Neuronal stem cell (in vitro differentiated cells): ENCODE results near the gene ELOVL4.

Experiments used
- DNase-seq: peaks from one replicate; pipeline ENCODE4 v3.0.0-alpha.2; 2013; ENCODE audit warnings: low spot score
- H2AFZ ChIP-seq: one replicate; pipeline ENCODE4 v1.6.1; 2013; ENCODE audit warnings: mild to moderate bottlenecking, low read length, inconsistent platforms
- H2AK5ac ChIP-seq: 2 replicates; pipeline ENCODE4 v1.6.1; 2013; ENCODE audit warnings: low read depth, mild to moderate bottlenecking, inconsistent platforms, low read length, moderate library complexity, mixed read lengths
- H2BK120ac ChIP-seq: 2 replicates; pipeline ENCODE4 v1.6.1; 2013; ENCODE audit warnings: low read depth, mild to moderate bottlenecking, inconsistent platforms, low read length, moderate library complexity, mixed read lengths
- H2BK12ac ChIP-seq: one replicate; pipeline ENCODE4 v1.6.1; 2013; ENCODE audit warnings: low read length, inconsistent platforms
- H2BK15ac ChIP-seq: 2 replicates; pipeline ENCODE4 v1.6.1; 2013; ENCODE audit warnings: mild to moderate bottlenecking, low read length, inconsistent platforms, mixed read lengths
- H2BK5ac ChIP-seq: one replicate; pipeline ENCODE4 v1.6.1; 2013; ENCODE audit warnings: inconsistent platforms, mild to moderate bottlenecking, low read length, moderate library complexity
- H3K14ac ChIP-seq: one replicate; pipeline ENCODE4 v1.6.1; 2013; ENCODE audit warnings: low read length, inconsistent platforms
- H3K18ac ChIP-seq: 2 replicates; pipeline ENCODE4 v1.6.1; 2013; ENCODE audit warnings: low read length, inconsistent platforms
- H3K23ac ChIP-seq: 2 replicates; pipeline ENCODE4 v1.6.1; 2013; ENCODE audit warnings: low read depth, mild to moderate bottlenecking, mixed read lengths, low read length, inconsistent platforms; ENCODE audit not compliant: poor library complexity
- H3K27ac ChIP-seq: replicated peaks from 3 replicates; pipeline ENCODE4 v1.5.1; 2013; ENCODE audit warnings: low read length, inconsistent platforms
- H3K27me3 ChIP-seq, 3 experiments: 2 replicates each; pipeline ENCODE4 v1.6.1; 2013; ENCODE audit warnings: low read length in 3 of 3, mild to moderate bottlenecking in 2 of 3, inconsistent platforms in 1 of 3, low read depth in 1 of 3, mixed read lengths in 1 of 3, moderate library complexity in 1 of 3; ENCODE audit not compliant: control insufficient read depth in 3 of 3, insufficient read depth in 3 of 3
- H3K36me3 ChIP-seq, 2 donors: replicated peaks in 1 of 2; 2 replicates each; pipeline ENCODE4 v1.6.1; 2013; ENCODE audit warnings: low read length in 2 of 2; ENCODE audit not compliant: control insufficient read depth in 2 of 2, insufficient read depth in 2 of 2
- H3K4ac ChIP-seq: 2 replicates; pipeline ENCODE4 v1.6.1; 2013; ENCODE audit warnings: inconsistent platforms, mild to moderate bottlenecking, low read length, moderate library complexity
- H3K4me1 ChIP-seq, 2 donors: 1 replicate in 1 of 2; 2 replicates in 1 of 2; pipeline ENCODE4 v1.6.1; 2013; ENCODE audit warnings: low read length in 2 of 2, low read depth in 1 of 2; ENCODE audit not compliant: control insufficient read depth in 2 of 2, insufficient read depth in 1 of 2
- H3K4me2 ChIP-seq: one replicate; pipeline ENCODE4 v1.6.1; 2013; ENCODE audit warnings: mild to moderate bottlenecking, low read length, inconsistent platforms; ENCODE audit not compliant: insufficient read depth, poor library complexity, severe bottlenecking
- H3K4me3 ChIP-seq, 2 donors: 2 replicates each; pipeline ENCODE4 v1.5.1; 2013; ENCODE audit warnings: low read length in 2 of 2, mild to moderate bottlenecking in 2 of 2, inconsistent platforms in 1 of 2, moderate library complexity in 1 of 2
- H3K79me1 ChIP-seq: one replicate; pipeline ENCODE4 v1.6.1; 2013; ENCODE audit warnings: low read depth, mild to moderate bottlenecking, inconsistent platforms, low read length, moderate library complexity
- H3K9ac ChIP-seq: one replicate; pipeline ENCODE4 v1.6.1; 2013; ENCODE audit warnings: mild to moderate bottlenecking, low read depth, low read length, inconsistent platforms; ENCODE audit not compliant: poor library complexity
- H3K9me3 ChIP-seq, 2 donors: replicated peaks in 1 of 2; 2 replicates each; pipeline versions ENCODE3 to v1.6.1; 2013; ENCODE audit warnings: low read length in 2 of 2, mild to moderate bottlenecking in 2 of 2, inconsistent platforms in 1 of 2, low read depth in 1 of 2, mixed read lengths in 1 of 2, moderate library complexity in 1 of 2; ENCODE audit not compliant: control insufficient read depth in 2 of 2, insufficient read depth in 1 of 2
- H4K8ac ChIP-seq: one replicate; pipeline ENCODE4 v1.6.1; 2013; ENCODE audit warnings: low read depth, mild to moderate bottlenecking, inconsistent platforms, low read length, moderate library complexity
- H4K91ac ChIP-seq: one replicate; pipeline ENCODE4 v1.6.1; 2013; ENCODE audit warnings: low read length, low read depth, mild to moderate bottlenecking, inconsistent platforms; ENCODE audit not compliant: poor library complexity
- WGBS, 2 donors: extraction: QIAGEN DNeasy Blood & Tissue Kit; methylation state at CpG; one replicate each; pipeline ENCODE4 v1.1.7; 2013; ENCODE audit warnings: missing lambda C conversion rate in 2 of 2, mixed read lengths in 1 of 2; ENCODE audit not compliant: insufficient read length in 2 of 2, insufficient replicate concordance in 1 of 2; ENCODE audit errors: extremely low coverage in 2 of 2; 5-methylcytosine and 5-hydroxymethylcytosine counted together

ELOVL4 gene

DNA sequence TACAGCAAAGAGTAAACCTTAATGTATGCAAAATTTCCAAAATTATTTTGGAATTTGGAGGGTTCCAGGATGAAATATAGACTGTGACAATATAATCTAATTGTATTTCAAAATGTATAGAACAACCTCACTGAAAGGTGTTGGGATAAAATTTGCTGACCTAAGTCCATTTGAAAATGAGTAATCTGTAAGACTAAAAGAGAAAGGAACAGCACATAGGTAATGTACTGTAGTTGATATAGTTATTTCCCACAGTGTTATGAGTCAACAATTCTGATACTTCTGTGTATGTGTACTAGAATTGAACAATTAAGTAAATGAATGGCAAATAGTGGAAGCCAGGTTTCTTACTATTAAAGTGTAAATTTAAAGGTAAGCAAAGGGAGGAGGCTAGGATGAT, 23.8 kb upstream of the ELOVL4 start:
- DNase-seq = no peak
- H3K4me1 ChIP-seq = no peaks in the 10 kb centered on the region
- no peak overlapping the region for H3K27ac ChIP-seq

DNA sequence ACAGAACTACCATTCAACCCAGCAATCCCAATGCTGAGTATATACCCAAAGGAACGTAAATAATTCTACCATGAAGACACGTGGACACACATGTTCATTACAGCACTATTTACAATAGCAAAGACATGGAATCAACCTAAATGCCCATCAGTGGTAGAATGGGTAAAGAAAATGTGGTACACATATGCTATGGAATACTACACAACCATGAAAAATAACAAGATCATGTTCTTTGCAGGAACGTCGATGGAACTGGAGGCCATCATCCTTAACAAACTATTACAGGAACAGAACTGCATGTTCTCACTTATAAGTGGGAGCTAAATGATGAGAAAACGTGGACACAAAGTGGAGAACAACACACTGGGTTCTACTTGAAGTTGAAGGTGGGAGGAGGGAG, 22.4 kb upstream of the ELOVL4 start:
- DNase-seq = no peak
- no peak overlapping the region for H3K9ac ChIP-seq
- no peaks in the 10 kb centered on the region for H3K36me3 ChIP-seq
- no peak overlapping the region for H4K8ac ChIP-seq
- H2AFZ ChIP-seq = no peak overlapping the region
- H2AK5ac ChIP-seq = no peak overlapping the region
- H3K4me2 ChIP-seq = no peak overlapping the region
- H2BK12ac ChIP-seq = no peak overlapping the region
- no peak overlapping the region for H4K91ac ChIP-seq
- no peaks in the 10 kb centered on the region for H3K27me3 ChIP-seq
- no peak overlapping the region for H3K4ac ChIP-seq
- H3K14ac ChIP-seq = no peak overlapping the region
- H2BK5ac ChIP-seq = no peak overlapping the region
- no peak overlapping the region for H2BK120ac ChIP-seq
- H2BK15ac ChIP-seq = no peak overlapping the region
- H3K23ac ChIP-seq = no peak overlapping the region
- no peak overlapping the region for H3K18ac ChIP-seq
- H3K9me3 ChIP-seq = peaks cover 0 to 4% of the 10 kb centered on the region in 2 donors
- no CpG with 5 or more reads among the region's 5 CpGs for WGBS, 2 donors
- H3K4me1 ChIP-seq = no peaks in the 10 kb centered on the region
- H3K4me3 ChIP-seq = no peak overlapping the region
- no peak overlapping the region for H3K27ac ChIP-seq
- H3K79me1 ChIP-seq = no peaks in the 10 kb centered on the region

More for the DNA sequence above, 23.8 kb upstream of the ELOVL4 start:
- H3K4ac ChIP-seq = no peak overlapping the region
- no peak overlapping the region for H3K4me2 ChIP-seq
- H3K9ac ChIP-seq = no peak overlapping the region
- H3K79me1 ChIP-seq = no peaks in the 10 kb centered on the region
- H3K18ac ChIP-seq = no peak overlapping the region
- no peak overlapping the region for H3K23ac ChIP-seq
- H2BK120ac ChIP-seq = no peak overlapping the region
- H4K8ac ChIP-seq = no peak overlapping the region
- no peak overlapping the region for H2BK12ac ChIP-seq
- no peak overlapping the region for H2AFZ ChIP-seq
- H2BK15ac ChIP-seq = no peak overlapping the region
- H3K14ac ChIP-seq = no peak overlapping the region
- no peak overlapping the region for H4K91ac ChIP-seq
- H2AK5ac ChIP-seq = no peak overlapping the region
- H3K9me3 ChIP-seq = peaks cover 0 to 4% of the 10 kb centered on the region in 2 donors
- H3K36me3 ChIP-seq = no peaks in the 10 kb centered on the region
- H2BK5ac ChIP-seq = no peak overlapping the region
- H3K4me3 ChIP-seq = no peak overlapping the region
- H3K27me3 ChIP-seq = peaks cover 0 to 4% (median 0%) of the 10 kb centered on the region in 3 experiments

DNA sequence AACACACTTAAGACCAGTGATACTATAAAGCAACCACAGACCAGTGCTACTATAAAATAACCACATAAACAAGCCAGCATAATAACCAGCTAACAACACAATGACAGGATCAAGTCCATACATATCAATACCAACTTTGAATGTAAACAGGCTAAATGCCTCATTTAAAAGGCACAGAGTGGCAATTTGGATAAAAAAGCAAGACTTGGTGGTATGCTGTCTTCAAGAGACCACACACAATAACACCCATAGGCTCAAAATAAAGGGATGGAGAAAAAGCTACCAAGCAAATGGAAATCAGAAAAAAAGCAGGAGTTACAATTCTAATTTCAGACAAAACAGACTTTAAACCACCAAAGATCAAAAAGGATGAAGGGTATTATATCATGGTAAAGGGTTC, 19.8 kb upstream of the ELOVL4 start:
- H3K9ac ChIP-seq = no peak overlapping the region
- H3K9me3 ChIP-seq = peaks cover 0 to 4% of the 10 kb centered on the region in 2 donors
- H3K23ac ChIP-seq = no peak overlapping the region
- H3K79me1 ChIP-seq = no peaks in the 10 kb centered on the region
- H4K91ac ChIP-seq = no peak overlapping the region
- H3K4ac ChIP-seq = no peak overlapping the region
- H2BK12ac ChIP-seq = no peak overlapping the region
- no peak overlapping the region for H3K4me2 ChIP-seq
- no peaks in the 10 kb centered on the region for H3K36me3 ChIP-seq
- H3K27me3 ChIP-seq = no peaks in the 10 kb centered on the region
- H3K14ac ChIP-seq = no peak overlapping the region
- no peak overlapping the region for H2AK5ac ChIP-seq
- H2BK120ac ChIP-seq = no peak overlapping the region
- DNase-seq = no peak
- no peak overlapping the region for H2BK5ac ChIP-seq
- H2AFZ ChIP-seq = no peak overlapping the region
- no peak overlapping the region for H3K4me3 ChIP-seq
- H3K18ac ChIP-seq = no peak overlapping the region
- H4K8ac ChIP-seq = no peak overlapping the region
- H3K4me1 ChIP-seq = no peaks in the 10 kb centered on the region
- no peak overlapping the region for H2BK15ac ChIP-seq
- H3K27ac ChIP-seq = no peak overlapping the region

DNA sequence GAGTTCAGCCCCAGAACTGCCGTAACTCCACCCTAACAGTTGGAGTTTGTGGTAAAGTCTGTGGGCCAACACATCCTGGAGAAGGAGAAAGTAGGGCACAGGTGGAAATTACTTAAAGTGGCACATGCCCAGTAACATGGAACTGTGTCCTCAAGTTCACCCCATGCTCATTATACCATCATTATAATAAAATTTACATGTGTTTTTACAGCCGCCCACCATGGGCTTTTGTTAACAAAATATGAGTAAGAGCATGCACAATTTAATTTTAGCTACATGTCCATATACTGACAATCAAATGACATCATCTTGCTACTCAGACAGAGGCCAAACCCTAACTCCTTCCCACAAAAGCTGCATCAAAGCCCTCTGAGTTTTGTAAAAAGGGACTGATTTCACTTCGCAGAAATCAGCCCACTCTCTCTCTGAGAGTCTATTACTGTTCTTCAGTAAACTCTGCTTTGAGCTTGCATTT, 17.3 kb upstream of the ELOVL4 start:
- H3K9ac ChIP-seq = no peak overlapping the region
- H3K4ac ChIP-seq = no peak overlapping the region
- no peak overlapping the region for H2BK12ac ChIP-seq
- no peak overlapping the region for H3K23ac ChIP-seq
- H3K4me1 ChIP-seq = no peaks in the 10 kb centered on the region
- no peak overlapping the region for H2BK120ac ChIP-seq
- H2BK5ac ChIP-seq = no peak overlapping the region
- H4K91ac ChIP-seq = no peak overlapping the region
- WGBS, 2 donors = no CpG with 5 or more reads among the region's 3 CpGs
- no peak overlapping the region for H3K18ac ChIP-seq
- H3K4me2 ChIP-seq = no peak overlapping the region
- H3K79me1 ChIP-seq = no peaks in the 10 kb centered on the region
- H3K27ac ChIP-seq = no peak overlapping the region
- no peak overlapping the region for H2AK5ac ChIP-seq
- no peaks in the 10 kb centered on the region for H3K27me3 ChIP-seq
- H3K14ac ChIP-seq = no peak overlapping the region
- H2AFZ ChIP-seq = no peak overlapping the region
- no peaks in the 10 kb centered on the region for H3K36me3 ChIP-seq
- H4K8ac ChIP-seq = no peak overlapping the region
- no peak overlapping the region for H2BK15ac ChIP-seq
- H3K9me3 ChIP-seq = no peaks in the 10 kb centered on the region
- no peak for DNase-seq
- H3K4me3 ChIP-seq = no peak overlapping the region
